Sigmoid colon (tissue), 7 donors: ENCODE measurements around the gene KAT7. TPM values are rescaled to one million over a fixed set of nuclear protein-coding genes. Genes with fewer than 3 reads are reported as not detected.
A peak's percentile ranks its signal among the peaks of the same experiment; 100 is the strongest.

Source experiments
- DNase-seq: peaks from one replicate; pipeline ENCODE4 v3.0.0-alpha.2; 2019
- H3K27ac ChIP-seq, 4 donors: fragments of 200-600 bp; sonication (generic); one replicate each; pipeline ENCODE4 v1.5.1; 2016 to 2019; ENCODE audit warnings: mild to moderate bottlenecking in 1 of 4
- H3K27me3 ChIP-seq, 3 donors: fragments of 200-600 bp; sonication (generic); one replicate each; pipeline ENCODE4 v1.5.1; 2019; ENCODE audit warnings: mild to moderate bottlenecking in 1 of 3
- H3K36me3 ChIP-seq, 4 donors: fragments of 200-600 bp; sonication (generic); one replicate each; pipeline ENCODE4 v1.5.1; 2016 to 2019
- H3K4me1 ChIP-seq, 4 donors: fragments of 200-600 bp; sonication (generic); one replicate each; pipeline ENCODE4 v1.5.1; 2017 to 2019
- H3K4me3 ChIP-seq, 4 donors: fragments of 200-600 bp; sonication (generic); one replicate each; pipeline ENCODE4 v1.5.1; 2017 to 2019; ENCODE audit warnings: mild to moderate bottlenecking in 2 of 4, moderate library complexity in 1 of 4
- H3K9me3 ChIP-seq, 4 donors: fragments of 200-600 bp in 3 of 4; sonication (generic) in 3 of 4; one replicate each; pipeline versions ENCODE4 v1.5.1 to v1.6.1; 2013 to 2019
- EP300 ChIP-seq, 4 donors: sonication (generic); formaldehyde crosslinking; IDR thresholded peaks; one replicate each; pipeline ENCODE4 v1.6.1; 2017; ENCODE audit warnings: antibody characterized with exemption in 4 of 4
- POLR2A ChIP-seq, 2 donors: fragments of 450-650 bp; IDR thresholded peaks; one replicate each; pipeline ENCODE4 v1.6.1; 2016; ENCODE audit warnings: antibody characterized with exemption in 2 of 2, mild to moderate bottlenecking in 2 of 2, moderate library complexity in 2 of 2
- POLR2AphosphoS5 ChIP-seq, 4 donors: sonication (generic); formaldehyde crosslinking; IDR thresholded peaks; one replicate each; pipeline ENCODE4 v1.6.1; 2017; ENCODE audit warnings: antibody characterized with exemption in 4 of 4
- WGBS, 2 donors: extraction: QIAGEN DNeasy Blood & Tissue Kit; methylation state at CpG; one replicate each; pipeline ENCODE4 v1.1.7; 2013; 5-methylcytosine and 5-hydroxymethylcytosine counted together
- intact Hi-C: fragments of 100-400 bp; cut with DNase I; formaldehyde crosslinking; loops from one replicate; pipeline ENCODE4 v1.15.1; 2023
- polyA plus RNA-seq, 3 donors: library from polyadenylated mRNA; stranded (reverse); fragments of 200-250 nt; gene quantifications; one replicate each; pipeline ENCODE4 v1.2.3, GENCODE V29; 2013
- total RNA-seq, 4 donors: library from RNA; depleted of rRNA; stranded (reverse); fragments of >200 nt; gene quantifications; one replicate each; pipeline ENCODE4 v1.1.0, GENCODE V29; 2016
- TF ChIP-seq, protein P1 (sequence below), 4 experiments: fragments of 450-650 bp in 3 of 4; fragments of 200-600 bp in 1 of 4; IDR thresholded peaks; one replicate each; pipeline ENCODE4 v1.5.1; 2016 to 2019; ENCODE audit warnings: antibody characterized with exemption in 4 of 4, mild to moderate bottlenecking in 3 of 4, moderate library complexity in 2 of 4
- donor health status: healthy with polysubstance abuse.
- donor health status: Bipolar disorder and iron deficiency.
- donor health status: healthy.

The KAT7 gene
- total and polyA plus RNA-seq, 7 donors: 6.2 to 34.9 (median 23.8) TPM

DNA sequence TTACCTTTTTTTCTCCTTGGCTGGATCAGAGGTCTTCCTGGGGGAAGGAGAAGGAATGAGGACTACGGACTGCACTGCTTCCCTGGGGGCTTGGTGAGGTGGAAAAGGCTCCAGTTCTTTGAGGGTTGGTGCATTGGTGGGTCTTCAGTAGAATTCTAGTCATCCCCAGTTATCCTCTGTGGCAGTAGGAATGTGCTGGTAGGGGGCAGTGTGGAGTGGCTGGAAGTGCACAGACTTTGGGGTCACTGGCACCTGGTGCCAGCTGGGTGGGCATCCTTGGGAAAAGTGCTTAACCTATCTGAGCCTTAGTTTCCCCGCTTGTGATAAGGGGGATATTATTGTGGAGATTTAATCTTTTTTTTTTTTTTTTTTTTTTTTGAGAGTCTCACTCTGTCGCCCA lies 53.1 kb downstream of the KAT7 start:
- intact Hi-C loops: loop anchor here (5.0 kb wide), 1 partner anchor 49 kb away; no protein-coding TSS in a partner anchor
- 96% methylated on average over 3 of the region's 3 CpGs for WGBS, 2 donors
- no peak for TF ChIP-seq POLR2AphosphoS5 (IDR thresholded peaks at IDR 0.05)
- no peak for TF ChIP-seq POLR2A (IDR thresholded peaks at IDR 0.05)
- TF ChIP-seq EP300 (IDR thresholded peaks at IDR 0.05): no peak
- TF ChIP-seq, protein P1, sequence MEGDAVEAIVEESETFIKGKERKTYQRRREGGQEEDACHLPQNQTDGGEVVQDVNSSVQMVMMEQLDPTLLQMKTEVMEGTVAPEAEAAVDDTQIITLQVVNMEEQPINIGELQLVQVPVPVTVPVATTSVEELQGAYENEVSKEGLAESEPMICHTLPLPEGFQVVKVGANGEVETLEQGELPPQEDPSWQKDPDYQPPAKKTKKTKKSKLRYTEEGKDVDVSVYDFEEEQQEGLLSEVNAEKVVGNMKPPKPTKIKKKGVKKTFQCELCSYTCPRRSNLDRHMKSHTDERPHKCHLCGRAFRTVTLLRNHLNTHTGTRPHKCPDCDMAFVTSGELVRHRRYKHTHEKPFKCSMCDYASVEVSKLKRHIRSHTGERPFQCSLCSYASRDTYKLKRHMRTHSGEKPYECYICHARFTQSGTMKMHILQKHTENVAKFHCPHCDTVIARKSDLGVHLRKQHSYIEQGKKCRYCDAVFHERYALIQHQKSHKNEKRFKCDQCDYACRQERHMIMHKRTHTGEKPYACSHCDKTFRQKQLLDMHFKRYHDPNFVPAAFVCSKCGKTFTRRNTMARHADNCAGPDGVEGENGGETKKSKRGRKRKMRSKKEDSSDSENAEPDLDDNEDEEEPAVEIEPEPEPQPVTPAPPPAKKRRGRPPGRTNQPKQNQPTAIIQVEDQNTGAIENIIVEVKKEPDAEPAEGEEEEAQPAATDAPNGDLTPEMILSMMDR (IDR thresholded peaks at IDR 0.05): no peak

DNA sequence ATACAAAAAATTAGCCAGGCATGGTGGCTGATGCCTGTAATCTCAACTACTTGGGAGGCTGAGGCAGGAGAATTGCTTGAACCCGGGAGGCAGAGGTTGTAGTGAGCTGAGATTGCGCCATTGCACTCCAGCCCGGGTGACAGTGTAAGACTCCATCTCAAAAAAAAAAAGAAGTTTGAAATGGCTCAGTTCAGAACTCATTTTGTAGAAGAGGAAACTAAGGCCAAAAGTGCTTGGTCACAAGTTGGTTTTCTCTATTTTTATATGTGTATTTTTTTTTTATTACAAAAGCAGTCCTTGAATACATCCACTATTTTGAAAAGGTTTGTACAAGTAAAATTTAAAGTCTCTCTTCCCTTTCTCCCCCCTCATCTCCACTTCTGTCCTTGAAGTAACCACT lies 53.9 kb downstream of the KAT7 start:
- Histone ChIP-seq H3K36me3 (peaks cover 0 to 3% (median 0%) of the 10 kb centered on the region in 4 donors), H3K4me1 (peaks cover 0 to 47% (median 38%) of the 10 kb centered on the region in 4 donors), H3K4me3 (no peak overlapping the region), H3K27me3 (no peaks in the 10 kb centered on the region), H3K27ac (peak overlapping the region in 1 of 4 donors; percentile 37), H3K9me3 (no peaks in the 10 kb centered on the region)
- intact Hi-C loops: loop anchor here (5.0 kb wide), 1 partner anchor 50 kb away; no protein-coding TSS in a partner anchor
- TF ChIP-seq, protein P1 (IDR thresholded peaks at IDR 0.05): no peak
- no peak for TF ChIP-seq EP300 (IDR thresholded peaks at IDR 0.05)
- TF ChIP-seq POLR2AphosphoS5 (IDR thresholded peaks at IDR 0.05): no peak
- no peak for TF ChIP-seq POLR2A (IDR thresholded peaks at IDR 0.05)
- DNase-seq: peak; percentile 29
- 64 to 84% methylated on average over 3 of the region's 3 CpGs for WGBS, 2 donors

More for the DNA sequence above, 53.1 kb downstream of the KAT7 start:
- Histone ChIP-seq H3K27me3 (no peaks in the 10 kb centered on the region), H3K27ac (no peak overlapping the region), H3K4me3 (no peak overlapping the region), H3K9me3 (no peaks in the 10 kb centered on the region), H3K36me3 (peaks cover 0 to 3% (median 0%) of the 10 kb centered on the region in 4 donors), H3K4me1 (peaks cover 0 to 42% (median 36%) of the 10 kb centered on the region in 4 donors)
- peak; percentile 20 for DNase-seq

DNA sequence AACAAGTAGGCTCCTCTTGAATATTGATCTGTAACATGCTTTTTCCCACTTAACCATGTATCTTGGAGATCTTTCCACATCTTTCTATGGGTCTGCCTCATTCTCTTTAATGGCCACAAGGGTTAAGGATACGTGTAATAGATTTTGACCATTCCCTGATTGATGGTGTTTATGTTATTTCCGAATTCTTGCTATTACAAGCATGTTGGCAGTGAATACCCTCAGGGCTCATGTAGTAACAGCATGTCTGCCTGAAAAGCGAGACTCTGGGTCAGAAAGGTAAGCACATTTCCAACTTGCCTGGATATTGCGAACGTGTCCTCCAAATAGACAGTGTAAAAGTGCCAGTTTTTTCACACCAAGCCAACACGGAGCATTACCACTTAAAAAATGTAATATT lies 54.4 kb downstream of the KAT7 start:
- intact Hi-C loops: loop anchor here (5.0 kb wide), 1 partner anchor 51 kb away; no protein-coding TSS in a partner anchor
- H3K9me3 ChIP-seq: no peaks in the 10 kb centered on the region
- H3K4me3 ChIP-seq: no peak overlapping the region
- WGBS, 2 donors: 83 to 87% methylated on average over 6 of the region's 6 CpGs
- H3K36me3 ChIP-seq: peaks cover 0 to 3% (median 0%) of the 10 kb centered on the region in 4 donors
- no peaks in the 10 kb centered on the region for H3K27me3 ChIP-seq
- no peak for TF ChIP-seq POLR2A (IDR thresholded peaks at IDR 0.05)
- no peak for TF ChIP-seq POLR2AphosphoS5 (IDR thresholded peaks at IDR 0.05)
- no peak for DNase-seq
- peaks cover 0 to 47% (median 38%) of the 10 kb centered on the region in 4 donors for H3K4me1 ChIP-seq
- peak overlapping the region in 1 of 4 donors; percentile 37 for H3K27ac ChIP-seq

DNA sequence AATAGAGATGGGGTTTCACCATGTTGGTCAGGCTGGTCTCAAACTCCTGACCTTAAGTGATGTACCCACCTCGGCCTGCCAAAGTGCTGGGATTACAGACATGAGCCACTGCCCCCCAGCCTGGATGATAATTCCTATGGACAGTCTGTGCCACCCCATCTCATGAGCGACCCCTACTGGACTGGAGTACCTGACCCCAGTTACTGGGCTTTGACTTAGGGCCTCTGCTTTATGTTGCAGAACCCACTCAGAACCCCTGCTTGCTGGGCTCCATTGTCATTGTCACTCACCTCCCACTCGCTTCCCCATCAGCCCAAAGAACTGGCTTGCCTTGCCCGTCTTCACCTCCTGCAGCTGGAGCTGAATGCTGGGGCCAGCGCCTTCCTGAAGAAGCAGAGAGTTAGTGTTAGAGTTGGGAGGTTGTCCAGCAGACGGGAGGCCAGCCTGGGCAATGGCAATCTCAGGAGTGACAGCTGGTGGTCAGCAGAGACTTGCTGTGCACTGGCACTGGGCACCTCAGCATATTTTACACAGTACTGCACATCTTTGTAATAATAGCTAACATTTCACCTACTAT lies 55.4 kb downstream of the KAT7 start:
- Histone ChIP-seq H3K27me3 (no peaks in the 10 kb centered on the region), H3K9me3 (no peaks in the 10 kb centered on the region), H3K36me3 (peaks cover 0 to 3% (median 0%) of the 10 kb centered on the region in 4 donors), H3K4me3 (no peak overlapping the region), H3K4me1 (peaks cover 0 to 47% (median 38%) of the 10 kb centered on the region in 4 donors), H3K27ac (no peak overlapping the region)
- 85 to 90% methylated on average over 6 of the region's 6 CpGs for whole genome bisulfite sequencing, 2 donors
- peak; percentile 41 for DNase-seq
- no peak for TF ChIP-seq POLR2AphosphoS5 (IDR thresholded peaks at IDR 0.05)
- TF ChIP-seq EP300 (IDR thresholded peaks at IDR 0.05): no peak
- intact Hi-C loops: loop anchor here (5.0 kb wide), 1 partner anchor 52 kb away; no protein-coding TSS in a partner anchor

DNA sequence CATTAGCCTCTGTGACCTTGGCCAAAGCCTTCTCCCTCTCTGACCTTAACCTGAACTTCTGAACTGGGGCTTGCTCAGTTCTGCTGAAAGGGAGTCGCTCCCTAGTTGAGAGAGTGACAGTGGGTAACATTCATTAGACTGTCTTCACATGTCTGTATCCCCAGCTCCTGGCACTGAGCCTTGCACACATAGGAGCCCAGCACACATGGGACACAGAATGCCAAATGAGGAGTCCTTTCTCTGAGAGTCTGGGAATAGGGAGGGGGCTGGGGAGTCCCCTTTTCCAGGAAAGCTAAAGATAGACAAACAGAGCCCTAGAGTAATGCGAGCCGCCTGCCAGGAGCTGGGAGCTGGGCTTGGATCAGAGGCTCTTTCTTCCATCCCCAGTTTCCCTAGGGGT lies 56.8 kb downstream of the KAT7 start:
- peak; percentile 69 for DNase-seq
- no peaks in the 10 kb centered on the region for H3K27me3 ChIP-seq
- peaks cover 0 to 47% (median 38%) of the 10 kb centered on the region in 4 donors for H3K4me1 ChIP-seq
- no peak for TF ChIP-seq POLR2A (IDR thresholded peaks at IDR 0.05)
- TF ChIP-seq EP300 (IDR thresholded peaks at IDR 0.05): peak in 2 of 4 donors; percentile 30 to 44
- TF ChIP-seq POLR2AphosphoS5 (IDR thresholded peaks at IDR 0.05): peak in 3 of 4 donors; percentile 19 to 66 (median 40)
- H3K27ac ChIP-seq: peak overlapping the region; percentile 42 to 71 (median 67)
- H3K36me3 ChIP-seq: peaks cover 0 to 3% (median 0%) of the 10 kb centered on the region in 4 donors
- 62 to 77% methylated on average over 3 of the region's 3 CpGs for WGBS, 2 donors
- no peak overlapping the region for H3K4me3 ChIP-seq
- H3K9me3 ChIP-seq: no peaks in the 10 kb centered on the region
- intact Hi-C loops: no loop called here

DNA sequence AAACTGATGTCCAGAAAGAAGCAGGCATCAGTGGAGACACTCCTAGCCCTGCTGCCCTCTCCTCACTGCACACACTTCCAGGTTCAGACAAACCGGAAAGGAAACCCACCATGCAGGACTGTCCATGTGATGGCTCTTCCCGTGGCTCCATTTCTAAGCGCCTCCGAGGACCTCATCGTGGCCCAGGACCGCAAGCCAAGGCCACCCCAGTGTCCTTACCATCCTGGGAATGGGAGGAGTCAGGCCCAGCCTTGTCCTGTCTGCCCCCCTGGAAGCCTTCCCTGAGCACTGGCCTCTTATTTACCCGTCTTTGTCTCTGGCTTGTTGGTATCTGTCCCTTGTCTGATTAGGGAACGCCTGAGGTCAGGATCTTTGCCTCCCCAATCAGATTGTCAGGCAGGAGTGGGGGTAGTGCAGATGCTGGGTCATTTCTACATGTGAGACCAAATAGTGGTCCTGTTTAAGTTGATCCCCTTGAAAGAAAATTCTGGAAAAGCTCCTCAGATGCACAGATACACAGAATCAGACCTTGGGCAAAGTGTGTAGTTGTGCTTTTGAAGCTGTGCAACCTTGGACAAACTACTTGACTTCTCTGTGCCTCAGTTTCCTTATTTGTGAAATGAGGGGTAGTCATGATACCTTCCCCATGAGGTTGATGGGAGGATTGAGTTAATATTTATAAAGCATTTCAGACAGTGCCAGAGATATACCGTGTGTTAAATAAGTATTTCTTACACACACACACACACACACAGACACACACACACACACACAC lies 58.6 kb downstream of the KAT7 start:
- no peak for TF ChIP-seq EP300 (IDR thresholded peaks at IDR 0.05)
- TF ChIP-seq POLR2AphosphoS5 (IDR thresholded peaks at IDR 0.05): peak in 1 of 4 donors; percentile 6
- DNase-seq: peak; percentile 54
- WGBS, 2 donors: 86 to 87% methylated on average over 9 of the region's 9 CpGs
- no peaks in the 10 kb centered on the region for H3K27me3 ChIP-seq
- H3K4me1 ChIP-seq: peaks cover 0 to 61% (median 53%) of the 10 kb centered on the region in 4 donors
- H3K4me3 ChIP-seq: no peak overlapping the region
- peaks cover 0 to 3% (median 0%) of the 10 kb centered on the region in 4 donors for H3K36me3 ChIP-seq
- H3K9me3 ChIP-seq: no peaks in the 10 kb centered on the region
- intact Hi-C loops: no loop called here
- H3K27ac ChIP-seq: peak overlapping the region in 1 of 4 donors; percentile 71
